DND-41 (cell line): ENCODE data around the gene MFAP4.

Experiments used
- EZH2 ChIP-seq: IDR thresholded peaks from 3 replicates; pipeline ENCODE4 v1.6.1; 2012; ENCODE audit warnings: borderline replicate concordance, low read depth, mild to moderate bottlenecking, moderate library complexity, low read length, inconsistent platforms; ENCODE audit not compliant: severe bottlenecking
- TF ChIP-seq, protein P1 (sequence below): IDR thresholded peaks from 2 replicates; pipeline ENCODE4 v1.5.1; 2012; ENCODE audit warnings: borderline replicate concordance, low read length, moderate library complexity, mild to moderate bottlenecking; ENCODE audit not compliant: poor library complexity, severe bottlenecking; ENCODE audit errors: extremely low read depth

DNA sequence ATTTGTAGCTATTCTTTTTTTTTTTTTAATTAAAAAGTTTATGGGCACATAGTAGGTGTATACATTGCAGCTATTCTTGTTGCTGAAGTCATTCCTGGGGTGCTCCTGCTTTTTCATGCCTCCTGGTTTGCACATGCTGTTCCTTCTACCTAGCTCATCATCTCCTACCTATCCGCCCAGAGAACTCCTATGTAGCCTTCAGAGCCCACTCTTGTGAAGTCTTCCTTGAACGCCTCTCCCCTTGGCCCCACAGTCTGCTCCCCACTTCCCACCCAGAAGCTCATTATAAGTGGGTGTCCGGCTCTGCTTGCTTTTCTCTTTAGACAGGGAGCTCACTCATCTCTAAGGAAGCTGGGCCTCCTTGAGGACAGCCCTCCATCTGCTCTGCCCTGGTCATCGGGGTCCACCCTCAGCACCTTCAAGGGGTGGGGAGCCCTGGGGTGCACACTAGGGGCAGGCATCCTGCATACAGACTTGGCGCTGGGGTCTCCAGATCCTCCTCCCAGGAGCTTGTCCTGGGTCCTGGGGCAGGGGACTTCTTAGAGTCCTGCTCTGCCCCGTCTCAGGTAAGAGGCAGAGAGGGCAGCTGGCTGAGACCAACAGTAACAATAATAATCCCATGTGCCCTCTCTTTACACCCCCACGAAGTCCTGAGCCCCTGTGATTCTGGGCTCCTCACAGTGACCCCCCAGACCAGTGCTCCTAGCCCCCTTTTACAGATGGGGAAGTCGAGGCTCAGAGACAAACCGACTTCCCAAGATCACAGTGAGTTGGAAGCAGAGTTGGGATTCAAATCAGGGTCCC lies 21.0 kb downstream of the MFAP4 start:
- TF ChIP-seq, protein P1, sequence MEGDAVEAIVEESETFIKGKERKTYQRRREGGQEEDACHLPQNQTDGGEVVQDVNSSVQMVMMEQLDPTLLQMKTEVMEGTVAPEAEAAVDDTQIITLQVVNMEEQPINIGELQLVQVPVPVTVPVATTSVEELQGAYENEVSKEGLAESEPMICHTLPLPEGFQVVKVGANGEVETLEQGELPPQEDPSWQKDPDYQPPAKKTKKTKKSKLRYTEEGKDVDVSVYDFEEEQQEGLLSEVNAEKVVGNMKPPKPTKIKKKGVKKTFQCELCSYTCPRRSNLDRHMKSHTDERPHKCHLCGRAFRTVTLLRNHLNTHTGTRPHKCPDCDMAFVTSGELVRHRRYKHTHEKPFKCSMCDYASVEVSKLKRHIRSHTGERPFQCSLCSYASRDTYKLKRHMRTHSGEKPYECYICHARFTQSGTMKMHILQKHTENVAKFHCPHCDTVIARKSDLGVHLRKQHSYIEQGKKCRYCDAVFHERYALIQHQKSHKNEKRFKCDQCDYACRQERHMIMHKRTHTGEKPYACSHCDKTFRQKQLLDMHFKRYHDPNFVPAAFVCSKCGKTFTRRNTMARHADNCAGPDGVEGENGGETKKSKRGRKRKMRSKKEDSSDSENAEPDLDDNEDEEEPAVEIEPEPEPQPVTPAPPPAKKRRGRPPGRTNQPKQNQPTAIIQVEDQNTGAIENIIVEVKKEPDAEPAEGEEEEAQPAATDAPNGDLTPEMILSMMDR, result no peak
- no peak for TF ChIP-seq EZH2
